GM12801 (cell line): ENCODE data around the gene MSI2.

Experiments
- TF ChIP-seq, protein P1 (sequence below): IDR thresholded peaks from one replicate; pipeline ENCODE4 v1.5.1; 2011; ENCODE audit warnings: control low read depth; ENCODE audit not compliant: insufficient read length; ENCODE audit errors: extremely low read depth

MSI2 gene

GRCh38 chr17:57294101-57294500, 37.8 kb downstream of the MSI2 start:
- TF ChIP-seq, protein P1, sequence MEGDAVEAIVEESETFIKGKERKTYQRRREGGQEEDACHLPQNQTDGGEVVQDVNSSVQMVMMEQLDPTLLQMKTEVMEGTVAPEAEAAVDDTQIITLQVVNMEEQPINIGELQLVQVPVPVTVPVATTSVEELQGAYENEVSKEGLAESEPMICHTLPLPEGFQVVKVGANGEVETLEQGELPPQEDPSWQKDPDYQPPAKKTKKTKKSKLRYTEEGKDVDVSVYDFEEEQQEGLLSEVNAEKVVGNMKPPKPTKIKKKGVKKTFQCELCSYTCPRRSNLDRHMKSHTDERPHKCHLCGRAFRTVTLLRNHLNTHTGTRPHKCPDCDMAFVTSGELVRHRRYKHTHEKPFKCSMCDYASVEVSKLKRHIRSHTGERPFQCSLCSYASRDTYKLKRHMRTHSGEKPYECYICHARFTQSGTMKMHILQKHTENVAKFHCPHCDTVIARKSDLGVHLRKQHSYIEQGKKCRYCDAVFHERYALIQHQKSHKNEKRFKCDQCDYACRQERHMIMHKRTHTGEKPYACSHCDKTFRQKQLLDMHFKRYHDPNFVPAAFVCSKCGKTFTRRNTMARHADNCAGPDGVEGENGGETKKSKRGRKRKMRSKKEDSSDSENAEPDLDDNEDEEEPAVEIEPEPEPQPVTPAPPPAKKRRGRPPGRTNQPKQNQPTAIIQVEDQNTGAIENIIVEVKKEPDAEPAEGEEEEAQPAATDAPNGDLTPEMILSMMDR: no peak

GRCh38 chr17:57294629-57295501, 38.5 kb downstream of the MSI2 start:
- TF ChIP-seq, protein P1: no peak

GRCh38 chr17:57295526-57296023, 39.3 kb downstream of the MSI2 start:
- TF ChIP-seq, protein P1: no peak

GRCh38 chr17:57296231-57296630, 39.9 kb downstream of the MSI2 start:
- TF ChIP-seq, protein P1: no peak

DNA sequence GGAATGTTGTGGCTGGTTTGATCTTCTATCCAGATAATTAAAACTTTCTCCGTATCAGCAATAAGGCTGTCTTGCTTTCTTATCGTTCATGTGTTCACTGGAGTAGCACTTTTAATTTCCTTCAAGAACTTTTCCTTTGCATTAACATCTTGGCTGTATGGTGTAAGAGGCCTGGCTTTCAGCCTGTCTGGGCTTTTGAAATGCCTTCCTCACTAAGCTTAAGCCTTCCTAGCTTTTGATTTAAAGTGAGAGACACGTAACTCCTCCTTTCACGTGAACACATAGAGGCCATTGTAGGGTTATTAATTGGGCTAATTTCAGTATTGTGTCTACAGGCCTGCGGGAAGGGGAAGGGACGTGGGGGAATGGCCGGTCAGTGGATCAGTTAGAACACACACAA, 42.9 kb downstream of the MSI2 start:
- TF ChIP-seq, protein P1: no peak

DNA sequence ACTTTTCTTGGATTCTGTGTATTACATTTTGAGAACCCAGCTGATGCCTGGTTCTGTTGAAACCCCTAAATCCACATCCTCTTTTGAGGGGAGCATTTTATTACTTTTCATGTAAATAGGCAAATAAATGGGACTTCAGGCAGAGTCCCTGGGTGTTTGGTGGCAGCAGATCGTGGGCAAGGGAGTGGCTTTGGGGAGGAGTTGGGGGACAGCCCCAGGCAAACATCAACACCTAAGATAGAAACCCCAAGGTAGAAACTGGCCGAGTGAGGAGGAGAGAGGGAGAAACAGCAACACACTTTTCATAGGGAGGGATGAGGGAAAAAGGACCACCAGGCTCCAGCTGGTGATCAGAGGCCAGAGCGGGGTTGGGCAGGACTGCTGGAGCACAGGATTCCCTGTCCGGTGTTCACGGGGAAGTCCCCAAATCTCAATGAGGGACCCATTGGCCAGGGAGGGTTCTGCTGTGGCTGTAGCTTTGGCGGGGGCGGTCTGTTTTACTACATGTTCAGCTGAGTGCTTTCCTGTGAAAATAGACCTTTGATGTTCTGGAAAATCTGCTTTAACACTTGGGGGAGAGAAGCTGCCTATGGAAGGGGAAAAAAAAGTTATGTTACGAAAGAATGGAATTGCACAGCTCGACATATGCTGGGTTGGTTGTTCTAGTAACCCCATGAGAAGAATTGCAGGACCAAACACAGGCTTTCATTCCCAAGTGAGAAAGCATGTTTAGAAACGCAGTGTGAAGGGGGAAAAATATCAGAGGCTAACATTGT, 46.6 kb downstream of the MSI2 start:
- TF ChIP-seq, protein P1: no peak

GRCh38 chr17:57305144-57305728, 48.9 kb downstream of the MSI2 start:
- TF ChIP-seq, protein P1: no peak
